Activated effector memory CD4-positive, alpha-beta T cell treated with anti-CD3 and anti-CD28 coated beads, Interleukin-2, amount 50 U/mL, for 16 hours (primary cell): ENCODE results near the gene OTOGL.
"Not testable (repeated sequence)": the region's sequence is repeated elsewhere in the genome, so short reads cannot be mapped to it uniquely, and the experiment has no call there.

ENCODE experiments used
- DNase-seq: peaks from one replicate; pipeline ENCODE4 v3.0.0-alpha.2; 2020

OTOGL gene

GRCh38 chr12:80293347-80293746, 194.0 kb downstream of the OTOGL start:
- DNase-seq, result no peak

- no peak for DNase-seq
These were observed 194.4 kb downstream of the OTOGL start for GRCh38 chr12:80293759-80294158.

GRCh38 chr12:80299219-80299618, 199.9 kb downstream of the OTOGL start:
- no peak for DNase-seq

GRCh38 chr12:80299976-80300375, 200.6 kb downstream of the OTOGL start:
- DNase-seq, result no peak

GRCh38 chr12:80307436-80307835, 208.1 kb downstream of the OTOGL start:
- DNase-seq, result not testable (repeated sequence)

GRCh38 chr12:80313209-80313608, 213.9 kb downstream of the OTOGL start:
- no peak for DNase-seq

- DNase-seq, result no peak
These were observed 215.4 kb downstream of the OTOGL start for GRCh38 chr12:80314741-80315140.

- no peak for DNase-seq
These were observed 216.9 kb downstream of the OTOGL start for GRCh38 chr12:80316222-80316621.

GRCh38 chr12:80317307-80317706, 218.0 kb downstream of the OTOGL start:
- no peak for DNase-seq

- no peak for DNase-seq
These were observed 218.6 kb downstream of the OTOGL start for GRCh38 chr12:80317899-80318298.

GRCh38 chr12:80320121-80320678, 220.9 kb downstream of the OTOGL start:
- DNase-seq, result no peak

- no peak for DNase-seq
These were observed 222.3 kb downstream of the OTOGL start for GRCh38 chr12:80321653-80322052.

- DNase-seq, result no peak
These were observed 226.0 kb downstream of the OTOGL start for GRCh38 chr12:80325167-80325959.

GRCh38 chr12:80332827-80333226, 233.5 kb downstream of the OTOGL start:
- DNase-seq, result no peak

GRCh38 chr12:80352474-80352873, 253.1 kb downstream of the OTOGL start:
- no peak for DNase-seq

GRCh38 chr12:80353254-80353653, 253.9 kb downstream of the OTOGL start:
- DNase-seq, result no peak

- DNase-seq, result no peak
These were observed 256.8 kb downstream of the OTOGL start for GRCh38 chr12:80356097-80356496.

GRCh38 chr12:80359703-80360102, 260.4 kb downstream of the OTOGL start:
- DNase-seq, result no peak

GRCh38 chr12:80364056-80364455, 264.7 kb downstream of the OTOGL start:
- no peak for DNase-seq

- no peak for DNase-seq
These were observed 274.3 kb downstream of the OTOGL start for GRCh38 chr12:80373666-80374065.

- DNase-seq, result no peak
These were observed 275.3 kb downstream of the OTOGL start for GRCh38 chr12:80374615-80375014.

GRCh38 chr12:80377140-80377794, 277.9 kb downstream of the OTOGL start:
- no peak for DNase-seq

- DNase-seq, result no peak
These were observed 281.8 kb downstream of the OTOGL start for GRCh38 chr12:80381121-80381520.

GRCh38 chr12:80382254-80382653, 282.9 kb downstream of the OTOGL start:
- DNase-seq, result no peak
